Gastrocnemius medialis (tissue), 4 donors: ENCODE results near the gene FHOD3. TPM values are rescaled to one million over a fixed set of nuclear protein-coding genes. Genes with fewer than 3 reads are reported as not detected.

Experiments
- ATAC-seq, 2 donors: fragments of 150-250 bp; one replicate each; pipeline ENCODE4 v1.9.1; 2016
- DNase-seq, 2 donors: peaks; one replicate each; pipeline ENCODE4 v3.0.0-alpha.2; 2019
- H3K27ac ChIP-seq, 4 donors: fragments of 200-600 bp; sonication (generic); 1 replicate in 1 of 4; 2 replicates in 3 of 4; pipeline ENCODE4 v1.5.1; 2016 to 2018; ENCODE audit warnings: mild to moderate bottlenecking in 2 of 4, moderate library complexity in 1 of 4
- H3K27me3 ChIP-seq, 3 donors: fragments of 200-600 bp; sonication (generic) in 2 of 3; 1 replicate in 1 of 3; 2 replicates in 2 of 3; pipeline versions ENCODE4 v1.5.1 to v1.6.0; 2016 to 2019; ENCODE audit warnings: mild to moderate bottlenecking in 1 of 3, moderate library complexity in 1 of 3
- H3K36me3 ChIP-seq, 2 donors: fragments of 200-600 bp; sonication (generic) in 1 of 2; one replicate each; pipeline ENCODE4 v1.5.1; 2017 to 2018
- H3K4me1 ChIP-seq, 2 donors: fragments of 200-600 bp; sonication (generic) in 1 of 2; one replicate each; pipeline ENCODE4 v1.5.1; 2016 to 2017; ENCODE audit warnings: mild to moderate bottlenecking in 2 of 2
- H3K4me3 ChIP-seq, 4 donors: fragments of 200-600 bp; sonication (generic) in 3 of 4; 1 replicate in 1 of 4; 2 replicates in 3 of 4; pipeline ENCODE4 v1.5.1; 2016 to 2019; ENCODE audit warnings: mild to moderate bottlenecking in 2 of 4
- H3K9me3 ChIP-seq, 3 donors: fragments of 200-600 bp; sonication (generic) in 2 of 3; 1 replicate in 1 of 3; 2 replicates in 2 of 3; pipeline ENCODE4 v1.5.1; 2016 to 2019
- CTCF ChIP-seq, 5 experiments: fragments of 450-650 bp in 3 of 5; fragments of 200-600 bp in 2 of 5; sonication (generic) in 2 of 5; IDR thresholded peaks in 4 of 5; conservative IDR thresholded peaks in 1 of 5; 1 replicate in 4 of 5; 2 replicates in 1 of 5; pipeline ENCODE4 v1.5.1; 2016 to 2019; ENCODE audit warnings: antibody characterized with exemption in 5 of 5, mild to moderate bottlenecking in 3 of 5, moderate library complexity in 3 of 5
- POLR2A ChIP-seq, 2 donors: fragments of 450-650 bp; IDR thresholded peaks; one replicate each; pipeline ENCODE4 v1.6.1; 2017; ENCODE audit warnings: antibody characterized with exemption in 2 of 2, mild to moderate bottlenecking in 2 of 2, moderate library complexity in 2 of 2
- in situ Hi-C, 4 donors: fragments of 200-750 bp; cut with MboI; loops; one replicate each; pipeline versions ENCODE4 v1.15.0 to v1.8.0; 2017; ENCODE audit warnings: low sequenced_read_pairs in 4 of 4
- intact Hi-C: fragments of 100-400 bp; cut with DNase I; formaldehyde crosslinking; loops from one replicate; pipeline ENCODE4 v1.15.1; 2023; ENCODE audit warnings: low total_unique reads
- total RNA-seq, 4 donors: library from RNA; depleted of rRNA; stranded (reverse); fragments of >200 nt; gene quantifications; one replicate each; pipeline versions ENCODE4 v1.1.0 to v1.2.3, GENCODE V29; 2016

FHOD3 gene
- total RNA-seq, 4 donors from 2014 or later, result 10.0 to 32.5 (median 17.0) TPM

GRCh38 chr18:36643061-36643460, 345.5 kb downstream of the FHOD3 start:
- no peaks in the 10 kb centered on the region for H3K4me1 ChIP-seq
- in situ Hi-C loops (no loop called here), intact Hi-C loops (no loop called here)
- DNase-seq (no peak), ATAC-seq (no peak)
- TF ChIP-seq CTCF (IDR thresholded peaks at IDR 0.05 in 4 of 5, conservative IDR thresholded peaks at IDR 0.05 in 1 of 5) (no peak), POLR2A (IDR thresholded peaks at IDR 0.05) (no peak)
- H3K4me3 ChIP-seq, result no peak overlapping the region
- no peaks in the 10 kb centered on the region for H3K36me3 ChIP-seq
- no peak overlapping the region for H3K27ac ChIP-seq
- no peaks in the 10 kb centered on the region for H3K9me3 ChIP-seq
- no peaks in the 10 kb centered on the region for H3K27me3 ChIP-seq

DNA sequence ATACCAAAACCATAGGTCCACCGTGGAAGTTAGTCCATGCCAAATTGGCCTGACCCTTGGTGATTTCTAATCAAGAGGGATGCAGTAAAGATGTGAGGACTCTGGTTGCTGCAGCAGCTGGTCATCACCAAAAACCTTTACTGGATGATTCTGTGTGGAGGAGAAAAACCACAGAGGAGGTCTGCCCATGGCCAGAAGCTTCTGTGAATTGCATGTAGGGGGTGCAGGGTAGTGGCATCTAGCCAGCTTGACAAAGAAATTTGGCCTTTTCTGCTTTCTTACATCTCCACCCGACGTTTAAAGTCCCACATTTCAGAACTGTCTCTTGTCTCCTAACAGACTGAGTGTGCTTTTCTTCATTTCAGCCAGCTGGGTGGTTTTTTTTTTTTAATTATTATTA, 351.3 kb downstream of the FHOD3 start:
- ATAC-seq, result no peak
- intact Hi-C loops (no loop called here), in situ Hi-C loops (no loop called here)
- Histone ChIP-seq H3K4me3 (no peak overlapping the region), H3K27me3 (no peaks in the 10 kb centered on the region), H3K9me3 (no peaks in the 10 kb centered on the region), H3K36me3 (no peaks in the 10 kb centered on the region), H3K4me1 (no peaks in the 10 kb centered on the region), H3K27ac (no peak overlapping the region)
- TF ChIP-seq POLR2A (IDR thresholded peaks at IDR 0.05), result no peak
- no peak for DNase-seq

- no peak for DNase-seq
- H3K4me1 ChIP-seq, result no peaks in the 10 kb centered on the region
- intact Hi-C loops, result no loop called here
- no peaks in the 10 kb centered on the region for H3K36me3 ChIP-seq
- no peak for ATAC-seq
- H3K27ac ChIP-seq, result no peak overlapping the region
- no peak overlapping the region for H3K4me3 ChIP-seq
- TF ChIP-seq POLR2A (IDR thresholded peaks at IDR 0.05), result no peak
- TF ChIP-seq CTCF (IDR thresholded peaks at IDR 0.05 in 4 of 5, conservative IDR thresholded peaks at IDR 0.05 in 1 of 5), result no peak
- no peaks in the 10 kb centered on the region for H3K27me3 ChIP-seq
- in situ Hi-C loops, result no loop called here
- no peaks in the 10 kb centered on the region for H3K9me3 ChIP-seq
These were observed 351.7 kb downstream of the FHOD3 start for GRCh38 chr18:36649205-36649604.

DNA sequence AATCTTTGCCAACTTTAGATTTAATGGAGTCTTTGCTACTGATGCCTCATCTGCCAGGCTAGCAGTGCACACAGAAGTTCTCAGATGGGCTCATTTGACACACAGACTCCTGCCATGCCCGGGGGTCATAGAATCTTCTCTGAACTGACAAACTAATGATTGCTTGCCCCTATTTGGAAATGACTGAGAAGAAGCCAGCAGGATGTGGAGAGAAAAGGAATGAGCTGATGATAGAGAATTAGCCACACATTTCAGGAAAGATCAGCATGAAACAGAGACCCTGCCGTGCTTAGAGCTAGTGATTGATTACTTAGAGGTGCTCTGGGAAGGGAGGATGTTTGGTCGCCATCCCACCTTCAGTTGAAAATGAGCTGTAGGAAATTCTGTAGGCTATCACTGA, 352.8 kb downstream of the FHOD3 start:
- in situ Hi-C loops, result no loop called here
- DNase-seq, result no peak

GRCh38 chr18:36650906-36651305, 353.4 kb downstream of the FHOD3 start:
- Histone ChIP-seq H3K27me3 (no peaks in the 10 kb centered on the region), H3K4me1 (no peaks in the 10 kb centered on the region), H3K27ac (no peak overlapping the region), H3K36me3 (no peaks in the 10 kb centered on the region), H3K9me3 (no peaks in the 10 kb centered on the region), H3K4me3 (no peak overlapping the region)
- DNase-seq (no peak), ATAC-seq (no peak)
- intact Hi-C loops, result no loop called here
- TF ChIP-seq CTCF (IDR thresholded peaks at IDR 0.05 in 4 of 5, conservative IDR thresholded peaks at IDR 0.05 in 1 of 5) (no peak), POLR2A (IDR thresholded peaks at IDR 0.05) (no peak)
- in situ Hi-C loops, result no loop called here

More for the DNA sequence above, 352.8 kb downstream of the FHOD3 start:
- intact Hi-C loops, result no loop called here
- no peaks in the 10 kb centered on the region for H3K36me3 ChIP-seq
- ATAC-seq, result no peak
- H3K27ac ChIP-seq, result no peak overlapping the region
- H3K4me1 ChIP-seq, result no peaks in the 10 kb centered on the region
- no peak overlapping the region for H3K4me3 ChIP-seq
- no peak for TF ChIP-seq CTCF (IDR thresholded peaks at IDR 0.05 in 4 of 5, conservative IDR thresholded peaks at IDR 0.05 in 1 of 5)
- no peak for TF ChIP-seq POLR2A (IDR thresholded peaks at IDR 0.05)
- no peaks in the 10 kb centered on the region for H3K27me3 ChIP-seq
- H3K9me3 ChIP-seq, result no peaks in the 10 kb centered on the region
